Measurements from ENCODE around the gene RHBDL1. TPM values are rescaled to one million over a fixed set of nuclear protein-coding genes. Genes with fewer than 3 reads are reported as not detected.

RHBDL1 gene
- polyA plus RNA-seq, 1 donor from 2014 or later = 7.2 TPM

DNA sequence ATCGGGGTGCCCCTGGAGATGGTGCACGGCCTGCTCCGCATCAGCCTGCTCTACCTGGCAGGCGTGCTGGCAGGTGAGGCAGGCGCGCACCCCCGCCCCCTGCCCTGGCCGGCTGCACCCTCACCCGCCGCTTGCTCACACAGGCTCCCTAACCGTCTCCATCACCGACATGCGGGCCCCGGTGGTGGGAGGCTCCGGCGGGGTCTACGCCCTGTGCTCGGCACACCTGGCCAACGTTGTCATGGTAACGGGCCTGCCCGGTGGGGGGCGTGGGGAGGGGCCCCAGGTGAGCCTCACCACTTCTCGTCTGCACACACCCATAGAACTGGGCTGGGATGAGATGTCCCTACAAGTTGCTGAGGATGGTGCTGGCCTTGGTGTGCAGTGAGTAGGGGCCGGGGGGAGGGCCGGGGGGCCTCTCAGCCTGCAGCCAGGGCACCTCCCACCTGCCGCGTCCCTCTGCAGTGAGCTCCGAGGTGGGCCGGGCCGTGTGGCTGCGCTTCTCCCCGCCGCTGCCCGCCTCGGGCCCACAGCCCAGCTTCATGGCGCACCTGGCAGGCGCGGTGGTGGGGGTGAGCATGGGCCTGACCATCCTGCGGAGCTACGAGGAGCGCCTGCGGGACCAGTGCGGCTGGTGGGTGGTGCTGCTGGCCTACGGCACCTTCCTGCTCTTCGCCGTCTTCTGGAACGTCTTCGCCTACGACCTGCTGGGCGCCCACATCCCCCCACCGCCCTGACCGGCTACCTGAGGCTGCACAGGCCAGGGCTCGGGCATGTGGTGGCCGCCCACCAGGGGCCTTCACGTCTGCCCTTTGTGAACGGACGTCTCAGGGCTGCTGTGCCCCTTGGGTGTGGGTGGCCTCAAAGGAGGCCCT, 2.1 kb downstream of the RHBDL1 start:
- Histone ChIP-seq H3K27me3 (ENCODE audit: insufficient read depth, low read depth, low read length) (peaks cover 3% of the 10 kb centered on the region), H3K4me3 (ENCODE audit: low read length) (no peak overlapping the region), H3F3A (ENCODE audit: insufficient read depth, low read length, poor library complexity, severe bottlenecking) (no peaks in the 10 kb centered on the region), H3K9ac (ENCODE audit: low read length) (no peak overlapping the region), H3K9me3 (ENCODE audit: low read length) (no peaks in the 10 kb centered on the region), H3K4me2 (ENCODE audit: low read length) (no peak overlapping the region), H3K36me3 (ENCODE audit: insufficient read depth, low read length) (no peaks in the 10 kb centered on the region), H3K79me2 (replicated peaks; ENCODE audit: insufficient read depth, low read length) (peaks cover 14% of the 10 kb centered on the region), H2AFZ (ENCODE audit: low read depth, low read length) (no peak overlapping the region), H3K27ac (ENCODE audit: low read length) (no peak overlapping the region), H3K9me2 (ENCODE audit: insufficient read depth, low read length) (no peaks in the 10 kb centered on the region), H4K20me1 (ENCODE audit: insufficient read depth) (peaks cover 6% of the 10 kb centered on the region)
- TF ChIP-seq, protein P1, sequence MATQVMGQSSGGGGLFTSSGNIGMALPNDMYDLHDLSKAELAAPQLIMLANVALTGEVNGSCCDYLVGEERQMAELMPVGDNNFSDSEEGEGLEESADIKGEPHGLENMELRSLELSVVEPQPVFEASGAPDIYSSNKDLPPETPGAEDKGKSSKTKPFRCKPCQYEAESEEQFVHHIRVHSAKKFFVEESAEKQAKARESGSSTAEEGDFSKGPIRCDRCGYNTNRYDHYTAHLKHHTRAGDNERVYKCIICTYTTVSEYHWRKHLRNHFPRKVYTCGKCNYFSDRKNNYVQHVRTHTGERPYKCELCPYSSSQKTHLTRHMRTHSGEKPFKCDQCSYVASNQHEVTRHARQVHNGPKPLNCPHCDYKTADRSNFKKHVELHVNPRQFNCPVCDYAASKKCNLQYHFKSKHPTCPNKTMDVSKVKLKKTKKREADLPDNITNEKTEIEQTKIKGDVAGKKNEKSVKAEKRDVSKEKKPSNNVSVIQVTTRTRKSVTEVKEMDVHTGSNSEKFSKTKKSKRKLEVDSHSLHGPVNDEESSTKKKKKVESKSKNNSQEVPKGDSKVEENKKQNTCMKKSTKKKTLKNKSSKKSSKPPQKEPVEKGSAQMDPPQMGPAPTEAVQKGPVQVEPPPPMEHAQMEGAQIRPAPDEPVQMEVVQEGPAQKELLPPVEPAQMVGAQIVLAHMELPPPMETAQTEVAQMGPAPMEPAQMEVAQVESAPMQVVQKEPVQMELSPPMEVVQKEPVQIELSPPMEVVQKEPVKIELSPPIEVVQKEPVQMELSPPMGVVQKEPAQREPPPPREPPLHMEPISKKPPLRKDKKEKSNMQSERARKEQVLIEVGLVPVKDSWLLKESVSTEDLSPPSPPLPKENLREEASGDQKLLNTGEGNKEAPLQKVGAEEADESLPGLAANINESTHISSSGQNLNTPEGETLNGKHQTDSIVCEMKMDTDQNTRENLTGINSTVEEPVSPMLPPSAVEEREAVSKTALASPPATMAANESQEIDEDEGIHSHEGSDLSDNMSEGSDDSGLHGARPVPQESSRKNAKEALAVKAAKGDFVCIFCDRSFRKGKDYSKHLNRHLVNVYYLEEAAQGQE (IDR thresholded peaks at IDR 0.05; ENCODE audit: borderline replicate concordance) = no peak
- TF ChIP-seq POLR2AphosphoS5 (IDR thresholded peaks at IDR 0.05) (no peak), RAD21 (conservative IDR thresholded peaks at IDR 0.05) (no peak), EP300 (conservative IDR thresholded peaks at IDR 0.05; ENCODE audit: poor library complexity, severe bottlenecking) (no peak), MXI1 (conservative IDR thresholded peaks at IDR 0.05; ENCODE audit: poor library complexity, severe bottlenecking) (no peak), SMC3 (conservative IDR thresholded peaks at IDR 0.05; ENCODE audit: poor library complexity) (no peak)

DNA sequence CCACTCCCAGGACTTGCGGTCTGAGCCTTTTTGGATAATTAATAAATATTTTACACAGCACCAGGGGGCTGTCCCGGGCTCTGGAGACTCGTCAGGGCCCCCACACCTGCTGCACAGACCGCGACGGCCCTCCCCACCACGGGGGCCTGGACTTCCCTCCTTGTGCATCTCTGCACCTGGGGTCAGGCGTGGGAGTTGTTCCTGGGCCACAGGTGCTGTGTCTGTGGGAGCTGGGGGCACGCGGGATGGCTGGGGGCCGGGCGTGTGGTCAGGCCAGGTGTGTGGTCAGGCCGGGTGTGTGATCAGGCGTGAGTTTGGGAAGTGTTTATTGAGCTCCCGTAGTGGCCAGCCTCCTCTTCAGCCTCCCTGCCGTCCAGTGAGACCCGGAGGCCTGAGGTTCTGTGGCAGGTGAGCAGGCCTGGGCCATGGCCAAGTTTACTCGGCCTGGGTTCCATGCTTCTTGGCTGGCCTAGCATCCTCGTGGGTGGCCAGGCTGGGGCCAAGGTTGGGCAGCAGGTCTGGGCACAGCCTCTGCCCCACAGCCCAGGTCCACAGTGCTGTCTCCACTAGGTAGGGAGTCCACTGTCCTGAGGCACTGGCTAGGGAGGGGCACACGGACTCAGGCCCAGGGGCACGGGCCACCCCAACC, 2.9 kb downstream of the RHBDL1 start:
- Histone ChIP-seq H3F3A (ENCODE audit: insufficient read depth, low read length, poor library complexity, severe bottlenecking) (no peaks in the 10 kb centered on the region), H3K27ac (ENCODE audit: low read length) (no peak overlapping the region), H3K9me3 (ENCODE audit: low read length) (no peaks in the 10 kb centered on the region), H3K9me2 (ENCODE audit: insufficient read depth, low read length) (no peaks in the 10 kb centered on the region), H2AFZ (ENCODE audit: low read depth, low read length) (no peak overlapping the region), H3K79me2 (replicated peaks; ENCODE audit: insufficient read depth, low read length) (peaks cover 18% of the 10 kb centered on the region), H3K27me3 (ENCODE audit: insufficient read depth, low read depth, low read length) (peaks cover 3% of the 10 kb centered on the region), H4K20me1 (ENCODE audit: insufficient read depth) (peaks cover 6% of the 10 kb centered on the region), H3K4me3 (ENCODE audit: low read length) (no peak overlapping the region), H3K4me2 (ENCODE audit: low read length) (no peak overlapping the region), H3K9ac (ENCODE audit: low read length) (no peak overlapping the region), H3K36me3 (ENCODE audit: insufficient read depth, low read length) (no peaks in the 10 kb centered on the region)
- no peak for TF ChIP-seq TAF1 (IDR thresholded peaks at IDR 0.05; ENCODE audit: low read depth)
- TF ChIP-seq SMC3 (conservative IDR thresholded peaks at IDR 0.05; ENCODE audit: poor library complexity) = no peak
- TF ChIP-seq RAD21 (conservative IDR thresholded peaks at IDR 0.05) = no peak
- TF ChIP-seq EP300 (conservative IDR thresholded peaks at IDR 0.05; ENCODE audit: poor library complexity, severe bottlenecking) = no peak
- TF ChIP-seq MXI1 (conservative IDR thresholded peaks at IDR 0.05; ENCODE audit: poor library complexity, severe bottlenecking) = no peak
- TF ChIP-seq, protein P2, sequence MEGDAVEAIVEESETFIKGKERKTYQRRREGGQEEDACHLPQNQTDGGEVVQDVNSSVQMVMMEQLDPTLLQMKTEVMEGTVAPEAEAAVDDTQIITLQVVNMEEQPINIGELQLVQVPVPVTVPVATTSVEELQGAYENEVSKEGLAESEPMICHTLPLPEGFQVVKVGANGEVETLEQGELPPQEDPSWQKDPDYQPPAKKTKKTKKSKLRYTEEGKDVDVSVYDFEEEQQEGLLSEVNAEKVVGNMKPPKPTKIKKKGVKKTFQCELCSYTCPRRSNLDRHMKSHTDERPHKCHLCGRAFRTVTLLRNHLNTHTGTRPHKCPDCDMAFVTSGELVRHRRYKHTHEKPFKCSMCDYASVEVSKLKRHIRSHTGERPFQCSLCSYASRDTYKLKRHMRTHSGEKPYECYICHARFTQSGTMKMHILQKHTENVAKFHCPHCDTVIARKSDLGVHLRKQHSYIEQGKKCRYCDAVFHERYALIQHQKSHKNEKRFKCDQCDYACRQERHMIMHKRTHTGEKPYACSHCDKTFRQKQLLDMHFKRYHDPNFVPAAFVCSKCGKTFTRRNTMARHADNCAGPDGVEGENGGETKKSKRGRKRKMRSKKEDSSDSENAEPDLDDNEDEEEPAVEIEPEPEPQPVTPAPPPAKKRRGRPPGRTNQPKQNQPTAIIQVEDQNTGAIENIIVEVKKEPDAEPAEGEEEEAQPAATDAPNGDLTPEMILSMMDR (IDR thresholded peaks at IDR 0.05; ENCODE audit: poor library complexity, severe bottlenecking) = no peak
- TF ChIP-seq EZH2 (IDR thresholded peaks at IDR 0.05; ENCODE audit: borderline replicate concordance, insufficient read depth, low read length, poor library complexity, severe bottlenecking) = no peak
- TF ChIP-seq POLR2AphosphoS5 (IDR thresholded peaks at IDR 0.05) = no peak
- TF ChIP-seq, protein P1 (IDR thresholded peaks at IDR 0.05; ENCODE audit: borderline replicate concordance) = no peak
